SH-SY5Y (cell line): ENCODE measurements around the gene ENTR1.

ENCODE experiments used
- GATA2 ChIP-seq: IDR thresholded peaks from 2 replicates; pipeline ENCODE4 v1.6.1; 2011; ENCODE audit warnings: mild to moderate bottlenecking, low read depth, low read length
- GATA3 ChIP-seq: IDR thresholded peaks from 2 replicates; pipeline ENCODE4 v1.6.1; 2011; ENCODE audit warnings: low read depth, mild to moderate bottlenecking, low read length, moderate library complexity

DNA sequence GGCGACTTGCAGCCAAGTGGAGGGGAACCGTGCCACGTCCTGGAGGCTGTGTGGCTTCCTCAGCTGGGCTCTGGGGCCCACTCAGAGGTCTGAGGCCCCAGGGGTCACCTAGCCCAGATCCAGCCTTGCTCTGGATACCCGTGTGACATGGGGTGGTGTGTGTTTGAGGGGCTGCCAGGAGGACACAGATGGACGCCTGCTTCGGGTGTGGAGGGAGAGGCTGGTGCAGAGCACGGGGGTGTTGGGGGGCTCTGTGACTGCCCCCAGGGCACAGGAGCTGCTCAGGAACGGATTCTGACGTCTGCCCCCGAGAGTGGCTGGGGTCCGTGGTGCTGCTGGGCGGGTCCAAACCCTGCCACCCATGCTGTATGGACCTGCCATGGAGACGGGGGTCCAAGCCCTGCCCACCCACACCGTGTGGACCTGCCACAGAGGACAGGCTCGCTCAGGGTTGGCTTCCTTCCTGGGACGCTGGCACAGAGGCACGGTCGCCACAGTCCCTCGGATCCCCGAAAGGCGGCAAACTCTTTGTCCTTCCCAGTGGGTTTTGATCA is 18.7 kb upstream of the ENTR1 start:
- TF ChIP-seq GATA2 = no peak
- TF ChIP-seq GATA3 = no peak
